Measurements from ENCODE around the gene PRC1. TPM values are rescaled to one million over a fixed set of nuclear protein-coding genes. Genes with fewer than 3 reads are reported as not detected.
"Not testable (repeated sequence)": the region's sequence is repeated elsewhere in the genome, so short reads cannot be mapped to it uniquely, and the experiment has no call there.

PRC1 gene
- total RNA-seq, 3 donors from 2014 or later, result 4.3 to 19.8 (median 10.5) TPM

DNA sequence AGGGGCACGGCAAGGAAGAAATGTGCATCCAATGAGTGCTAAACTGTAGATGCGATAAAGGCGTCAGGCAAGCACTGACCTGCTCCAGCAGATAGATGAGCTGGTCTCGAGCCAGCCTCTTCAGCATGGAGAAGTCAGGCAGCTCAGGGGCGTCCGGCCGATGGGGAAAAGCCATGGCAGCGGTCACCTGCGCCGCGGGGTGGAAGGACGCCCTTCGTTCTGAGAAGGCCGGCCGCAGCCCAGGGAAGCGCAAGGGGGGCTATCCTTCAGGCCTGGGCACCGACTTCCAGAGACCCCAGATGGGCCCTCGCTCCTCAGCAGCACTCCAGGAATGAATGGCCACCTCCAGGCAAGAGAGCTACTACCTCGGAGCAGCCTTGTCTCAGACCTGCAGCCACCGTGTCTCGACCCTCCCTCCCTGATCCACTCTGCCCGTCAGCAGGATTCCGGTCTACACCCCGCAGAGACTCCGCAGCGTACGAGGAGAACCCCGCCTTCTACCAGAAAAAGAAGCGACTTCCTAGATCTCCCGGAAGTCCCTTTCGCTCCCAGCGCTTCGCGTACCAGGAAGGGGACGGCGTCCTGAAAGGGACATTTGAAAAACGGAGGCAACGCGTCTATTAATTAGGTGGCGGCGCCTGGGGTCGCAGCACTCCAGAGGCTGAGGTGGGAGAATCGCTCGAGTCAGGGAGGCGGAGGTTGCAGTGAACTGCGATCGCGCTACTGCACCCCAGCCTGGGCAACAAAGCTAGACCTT, 27.9 kb upstream of the PRC1 start, which contains the start of gene VPS33B:
VPS33B (minus strand) TSS at position 520 of the 757 bp plus-strand sequence; CDS start at position 175, 345 bp downstream.
- intact Hi-C loops (cut with DNase I; ENCODE audit: low total_unique reads), result no loop called here
- H3K9me3 ChIP-seq, result no peaks in the 10 kb centered on the region
- peak within 1 kb of the TSS; percentile 91 to 99 (median 94) for H3K4me3 ChIP-seq
- peak within 1 kb of the TSS; percentile 69 to 80 for H3K27ac ChIP-seq
- TF ChIP-seq POLR2A (IDR thresholded peaks at IDR 0.05), result no peak
- TF ChIP-seq, protein P1, sequence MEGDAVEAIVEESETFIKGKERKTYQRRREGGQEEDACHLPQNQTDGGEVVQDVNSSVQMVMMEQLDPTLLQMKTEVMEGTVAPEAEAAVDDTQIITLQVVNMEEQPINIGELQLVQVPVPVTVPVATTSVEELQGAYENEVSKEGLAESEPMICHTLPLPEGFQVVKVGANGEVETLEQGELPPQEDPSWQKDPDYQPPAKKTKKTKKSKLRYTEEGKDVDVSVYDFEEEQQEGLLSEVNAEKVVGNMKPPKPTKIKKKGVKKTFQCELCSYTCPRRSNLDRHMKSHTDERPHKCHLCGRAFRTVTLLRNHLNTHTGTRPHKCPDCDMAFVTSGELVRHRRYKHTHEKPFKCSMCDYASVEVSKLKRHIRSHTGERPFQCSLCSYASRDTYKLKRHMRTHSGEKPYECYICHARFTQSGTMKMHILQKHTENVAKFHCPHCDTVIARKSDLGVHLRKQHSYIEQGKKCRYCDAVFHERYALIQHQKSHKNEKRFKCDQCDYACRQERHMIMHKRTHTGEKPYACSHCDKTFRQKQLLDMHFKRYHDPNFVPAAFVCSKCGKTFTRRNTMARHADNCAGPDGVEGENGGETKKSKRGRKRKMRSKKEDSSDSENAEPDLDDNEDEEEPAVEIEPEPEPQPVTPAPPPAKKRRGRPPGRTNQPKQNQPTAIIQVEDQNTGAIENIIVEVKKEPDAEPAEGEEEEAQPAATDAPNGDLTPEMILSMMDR (IDR thresholded peaks at IDR 0.05), result no peak
- TF ChIP-seq POLR2AphosphoS5 (IDR thresholded peaks at IDR 0.05), result peak; percentile 57 to 77 (median 73)
- no peaks in the 10 kb centered on the region for H3K36me3 ChIP-seq
- H3K27me3 ChIP-seq, result no peaks in the 10 kb centered on the region
- H3K4me1 ChIP-seq, result no peaks in the 10 kb centered on the region
- DNase-seq (ENCODE audit: low spot score in 2 of 2), result peak; percentile 62 to 69

DNA sequence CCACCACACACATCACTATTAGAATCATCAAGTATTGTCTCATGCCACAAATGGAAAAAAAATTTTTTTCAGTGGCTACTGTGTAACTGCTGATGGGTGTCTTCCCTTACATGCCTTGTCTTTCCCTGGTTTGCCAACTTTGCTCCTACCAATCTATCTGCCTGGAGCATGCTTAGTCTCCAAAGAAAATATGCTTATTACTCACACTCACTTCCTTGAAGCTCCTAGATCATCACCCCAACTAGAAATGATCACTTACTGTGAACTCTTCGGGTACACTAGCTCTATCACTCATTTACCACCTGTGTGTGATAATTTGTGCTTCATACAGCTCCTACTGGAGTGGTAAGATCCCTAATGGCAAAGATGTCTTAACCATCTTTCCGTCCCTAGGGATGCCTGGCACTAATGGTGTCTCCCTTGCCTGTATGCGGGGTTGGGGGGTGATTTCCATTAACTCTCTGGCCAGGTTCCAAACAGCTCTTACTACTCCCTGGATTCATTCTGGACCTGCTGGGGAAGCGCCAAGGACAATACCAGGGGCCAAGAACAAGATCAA, 27.3 kb upstream of the PRC1 start:
- Histone ChIP-seq H3K27me3 (no peaks in the 10 kb centered on the region), H3K4me3 (peak overlapping the region; percentile 91 to 99 (median 94)), H3K4me1 (no peaks in the 10 kb centered on the region), H3K36me3 (no peaks in the 10 kb centered on the region), H3K27ac (peak overlapping the region; percentile 69 to 80), H3K9me3 (no peaks in the 10 kb centered on the region)
- intact Hi-C loops (cut with DNase I; ENCODE audit: low total_unique reads), result no loop called here
- DNase-seq (ENCODE audit: low spot score in 2 of 2), result no peak
- TF ChIP-seq POLR2A (IDR thresholded peaks at IDR 0.05), result no peak
- TF ChIP-seq POLR2AphosphoS5 (IDR thresholded peaks at IDR 0.05), result no peak
- TF ChIP-seq, protein P1 (IDR thresholded peaks at IDR 0.05), result no peak

DNA sequence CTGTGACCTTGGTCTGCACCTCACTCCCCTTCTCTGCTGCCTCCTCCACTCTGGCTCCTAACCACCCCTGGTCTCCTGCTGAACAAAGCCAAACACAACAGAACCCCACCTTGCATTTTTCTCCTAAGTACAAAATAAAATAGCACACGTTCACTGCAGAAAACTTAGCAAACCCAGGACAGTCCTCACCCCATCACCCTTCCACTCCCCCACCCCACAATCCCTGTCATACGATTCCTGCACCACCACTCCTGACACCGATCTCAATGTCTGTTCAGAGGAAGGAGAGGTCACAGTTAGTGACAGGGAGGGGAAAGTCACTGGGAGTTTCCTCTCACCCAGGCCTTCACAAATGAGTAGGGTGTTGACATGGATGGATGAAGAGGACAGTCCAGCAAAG, 23.8 kb upstream of the PRC1 start:
- intact Hi-C loops (cut with DNase I; ENCODE audit: low total_unique reads), result no loop called here

DNA sequence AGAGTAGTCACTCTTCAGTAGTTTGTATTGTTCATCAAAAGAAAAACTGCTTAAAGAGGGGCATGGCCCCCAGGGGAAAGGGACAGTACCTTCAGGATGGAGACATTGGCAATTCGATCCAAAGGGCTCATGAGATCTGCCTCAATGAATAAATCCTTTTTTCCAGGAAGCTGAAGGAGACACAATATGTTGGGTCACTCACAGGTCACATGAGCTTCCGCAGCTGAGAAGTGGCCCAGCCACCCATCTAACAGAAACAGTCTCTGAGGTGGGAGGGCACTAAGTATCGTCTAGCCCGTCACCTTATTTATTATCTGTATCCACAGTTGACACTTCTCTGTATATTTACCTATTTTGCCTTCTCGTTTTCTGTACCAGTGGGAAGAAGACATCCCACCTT, 23.4 kb upstream of the PRC1 start:
- DNase-seq (ENCODE audit: low spot score in 2 of 2), result no peak

More for the DNA sequence above, 23.8 kb upstream of the PRC1 start:
- H3K9me3 ChIP-seq, result no peaks in the 10 kb centered on the region
- no peak overlapping the region for H3K27ac ChIP-seq
- TF ChIP-seq POLR2AphosphoS5 (IDR thresholded peaks at IDR 0.05) (no peak), POLR2A (IDR thresholded peaks at IDR 0.05) (no peak)
- TF ChIP-seq, protein P1 (IDR thresholded peaks at IDR 0.05), result no peak
- DNase-seq (ENCODE audit: low spot score in 2 of 2), result no peak
- H3K4me3 ChIP-seq, result no peak overlapping the region
- H3K4me1 ChIP-seq, result no peaks in the 10 kb centered on the region
- no peaks in the 10 kb centered on the region for H3K27me3 ChIP-seq
- H3K36me3 ChIP-seq, result no peaks in the 10 kb centered on the region

DNA sequence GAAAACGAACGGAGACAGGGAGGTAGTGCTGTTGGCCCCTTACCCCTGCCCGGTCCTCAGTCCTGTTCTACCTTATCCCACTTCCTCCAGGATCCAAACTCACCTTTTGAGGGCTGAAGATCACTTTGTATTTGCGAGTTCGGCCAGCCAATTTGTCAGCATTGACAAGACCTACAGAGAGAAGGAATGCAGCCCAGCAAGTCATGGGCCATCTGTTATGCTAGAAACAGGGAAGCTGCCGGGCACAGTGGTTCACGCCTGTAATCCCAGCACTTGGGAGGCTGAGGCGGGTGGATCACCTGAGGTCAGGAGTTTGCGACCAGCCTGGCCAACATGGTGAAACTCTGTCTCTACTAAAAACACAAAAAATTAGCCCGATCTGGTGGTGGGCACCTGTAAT, 19.4 kb upstream of the PRC1 start:
- DNase-seq (ENCODE audit: low spot score in 2 of 2); H3K27ac ChIP-seq; H3K4me1 ChIP-seq; H3K36me3 ChIP-seq; H3K9me3 ChIP-seq; intact Hi-C loops (cut with DNase I; ENCODE audit: low total_unique reads); H3K27me3 ChIP-seq; H3K4me3 ChIP-seq: not testable (repeated sequence)

More for the DNA sequence above, 23.4 kb upstream of the PRC1 start:
- Histone ChIP-seq H3K9me3 (no peaks in the 10 kb centered on the region), H3K27me3 (no peaks in the 10 kb centered on the region), H3K36me3 (no peaks in the 10 kb centered on the region), H3K4me3 (no peak overlapping the region), H3K4me1 (no peaks in the 10 kb centered on the region), H3K27ac (no peak overlapping the region)
- TF ChIP-seq POLR2AphosphoS5 (IDR thresholded peaks at IDR 0.05) (no peak), POLR2A (IDR thresholded peaks at IDR 0.05) (no peak)
- TF ChIP-seq, protein P1 (IDR thresholded peaks at IDR 0.05), result no peak
- intact Hi-C loops (cut with DNase I; ENCODE audit: low total_unique reads), result no loop called here

Data from breast epithelium (tissue), 4 donors.